Measurements from ENCODE around the gene TIMM50. TPM values are rescaled to one million over a fixed set of nuclear protein-coding genes. Genes with fewer than 3 reads are reported as not detected.

The TIMM50 gene
- total RNA-seq: 58.1 and 58.4 TPM in 2 replicates

GRCh38 chr19:39480337-39481228, at the start of gene TIMM50:
Gene TIMM50, plus strand, starts transcription at chr19:39480838. Its CDS starts 16 bp downstream, at chr19:39480854.

GRCh38 chr19:39435499-39436349, 44.9 kb upstream of the TIMM50 start, which contains the start of gene RPS16:
Gene RPS16, minus strand, starts transcription at chr19:39435949. Its CDS starts 54 bp downstream, at chr19:39435895.

GRCh38 chr19:39445196-39446111, 35.2 kb upstream of the TIMM50 start, which contains the start of gene SUPT5H:
Gene SUPT5H, plus strand, starts transcription at chr19:39445582. Its CDS starts 309 bp downstream, at chr19:39445891.

GRCh38 chr19:39498798-39499642, 18.4 kb downstream of the TIMM50 start, which contains the start of gene DLL3:
Gene DLL3, plus strand, starts transcription at chr19:39498947. Its CDS starts 28 bp downstream, at chr19:39498975.

GRCh38 chr19:39514840-39515550, 34.4 kb downstream of the TIMM50 start, which contains the start of gene SELENOV:
Gene SELENOV, plus strand, starts transcription at chr19:39515139. Its CDS starts 74 bp downstream, at chr19:39515213.

GRCh38 chr19:39532233-39533002, 51.8 kb downstream of the TIMM50 start, which contains the start of gene EID2B:
Gene EID2B, minus strand, starts transcription at chr19:39532852. Its CDS starts 50 bp downstream, at chr19:39532802.

GRCh38 chr19:39539518-39540332, 59.1 kb downstream of the TIMM50 start, which contains the start of gene EID2:
Gene EID2, minus strand, starts transcription at chr19:39540161. Its CDS starts 82 bp downstream, at chr19:39540079.

Other genes starting within 250 kb of the TIMM50 start
- gene IFNL3, start 235.8 kb upstream of the TIMM50 start, total RNA-seq: not detected in 2 replicates
- not detected in 2 replicates for gene IFNL4, start 232.0 kb upstream of the TIMM50 start, total RNA-seq
- not detected in 2 replicates for gene IFNL2, start 212.4 kb upstream of the TIMM50 start, total RNA-seq
- not detected in 2 replicates for gene IFNL1, start 184.4 kb upstream of the TIMM50 start, total RNA-seq
- gene LRFN1, start 160.0 kb upstream of the TIMM50 start, total RNA-seq: under 0.01 and 0.20 TPM in 2 replicates
- gene GMFG, start 144.8 kb upstream of the TIMM50 start, total RNA-seq: 0.39 TPM in 1 of 2 replicates, not detected in the other
- 85.2 and 94.0 TPM in 2 replicates for gene SAMD4B, start 138.4 kb upstream of the TIMM50 start, total RNA-seq
- gene PAF1, start 89.7 kb upstream of the TIMM50 start, total RNA-seq: 28.7 and 29.8 TPM in 2 replicates
- gene MED29, start 89.5 kb upstream of the TIMM50 start, total RNA-seq: 17.3 and 19.4 TPM in 2 replicates
- gene ZFP36, start 74.0 kb upstream of the TIMM50 start, total RNA-seq: 11.1 and 16.9 TPM in 2 replicates
- gene PLEKHG2, start 68.2 kb upstream of the TIMM50 start, total RNA-seq: 9.2 and 15.4 TPM in 2 replicates
- gene RPS16, start 44.9 kb upstream of the TIMM50 start, total RNA-seq: 40.3 and 64.3 TPM in 2 replicates
- gene SUPT5H, start 35.3 kb upstream of the TIMM50 start, total RNA-seq: 70.5 and 74.1 TPM in 2 replicates
- gene DLL3, start 18.1 kb downstream of the TIMM50 start, total RNA-seq: 0.37 and 0.39 TPM in 2 replicates
- not detected in 2 replicates for gene SELENOV, start 34.3 kb downstream of the TIMM50 start, total RNA-seq
- gene EID2B, start 52.0 kb downstream of the TIMM50 start, total RNA-seq: 3.9 and 4.8 TPM in 2 replicates
- gene EID2, start 59.3 kb downstream of the TIMM50 start, total RNA-seq: 5.9 and 8.6 TPM in 2 replicates
- gene LGALS13, start 121.7 kb downstream of the TIMM50 start, total RNA-seq: not detected in 2 replicates
- gene LGALS16, start 175.1 kb downstream of the TIMM50 start, total RNA-seq: not detected in 2 replicates
- not detected in 2 replicates for gene LGALS14, start 223.6 kb downstream of the TIMM50 start, total RNA-seq

All from subcutaneous preadipocyte (primary cell).